HepG2 (cell line): ENCODE data around the gene TPRX1. TPM values are rescaled to one million over a fixed set of nuclear protein-coding genes. Genes with fewer than 3 reads are reported as not detected.

Experiments used
- ATAC-seq: fragments of 200-7000 bp; cut with Tn5 transposase; 3 replicates; pipeline ENCODE4 v1.9.1; 2020; ENCODE audit warnings: mild to moderate bottlenecking, moderate library complexity
- BruUV-seq: library from RNA; stranded (reverse); fragments of 400-500 nt; replicated peaks from 2 replicates; lab custom pipeline; 2021; lab: Mats Ljungman, UMichigan
- CTCF ChIA-PET: fragments of 300-600 bp; formaldehyde crosslinking; extraction: SDS; loops from one replicate; lab custom pipeline; 2021; ENCODE audit warnings: low total read pairs, inconsistent platforms, low intra/inter-chr PET ratio; lab: Yijun Ruan, JAX
- POLR2A ChIA-PET: fragments of 350-600 bp; sonication (Branson Sonifier 250); formaldehyde crosslinking; loops from one replicate; lab custom pipeline; 2020; ENCODE audit warnings: antibody characterized with exemption, inconsistent platforms; lab: Yijun Ruan, JAX
- DNase-seq: peaks from one replicate; pipeline ENCODE4 v3.0.0-alpha.2; 2015; ENCODE audit warnings: low spot score
- FAIRE-seq: peaks from 3 replicates; lab custom pipeline; 2011; peaks lifted over from hg19 to GRCh38; lab: Jason Lieb, UNC
- H2AFZ ChIP-seq: one replicate; pipeline ENCODE4 v1.6.1; 2011; ENCODE audit warnings: low read length, inconsistent platforms
- H3K27ac ChIP-seq: fragments of 300-600 bp; 3 replicates; pipeline ENCODE4 v1.8.0; 2011; ENCODE audit warnings: mixed run types, mild to moderate bottlenecking, mixed read lengths, low read length, inconsistent platforms; ENCODE audit not compliant: insufficient read depth; ENCODE audit errors: extremely low read length
- H3K27me3 ChIP-seq, 2 experiments: fragments of 200-600 bp in 1 of 2; 2 replicates in 1 of 2; 3 replicates in 1 of 2; pipeline versions ENCODE4 v1.6.0 to v1.8.0; 2011; ENCODE audit warnings: low read length in 2 of 2, mild to moderate bottlenecking in 2 of 2, moderate library complexity in 2 of 2, inconsistent platforms in 1 of 2; ENCODE audit not compliant: insufficient read depth in 2 of 2, control insufficient read depth in 1 of 2
- H3K36me3 ChIP-seq, 2 experiments: fragments of 200-600 bp in 1 of 2; replicated peaks in 1 of 2; 2 replicates in 1 of 2; 3 replicates in 1 of 2; pipeline versions ENCODE4 v1.5.1 to v1.8.0; 2011; ENCODE audit warnings: low read length in 2 of 2, inconsistent platforms in 1 of 2; ENCODE audit not compliant: insufficient read depth in 2 of 2, control insufficient read depth in 1 of 2
- H3K4me1 ChIP-seq: 2 replicates; pipeline ENCODE4 v1.5.1; 2012; ENCODE audit warnings: low read length, inconsistent platforms; ENCODE audit not compliant: insufficient read depth
- H3K4me2 ChIP-seq: 2 replicates; pipeline ENCODE4 v1.6.0; 2011; ENCODE audit warnings: low read depth, low read length, inconsistent platforms
- H3K4me3 ChIP-seq, 3 experiments: fragments of 200-600 bp in 1 of 3; sonication (generic), shearing (Covaris generic) in 1 of 3; replicated peaks in 1 of 3; 2 replicates each; pipeline ENCODE4 v1.5.1; 2011 to 2016; ENCODE audit warnings: low read length in 3 of 3, inconsistent platforms in 2 of 3, low read depth in 2 of 3, mild to moderate bottlenecking in 2 of 3, control low read depth in 1 of 3, mixed read lengths in 1 of 3; ENCODE audit not compliant: insufficient read depth in 1 of 3
- H3K79me2 ChIP-seq: one replicate; pipeline ENCODE4 v1.6.1; 2011; ENCODE audit warnings: low read length, inconsistent platforms; ENCODE audit not compliant: insufficient read depth
- H3K9ac ChIP-seq: 2 replicates; pipeline ENCODE4 v1.6.0; 2011; ENCODE audit warnings: mild to moderate bottlenecking, low read depth, low read length, inconsistent platforms; ENCODE audit not compliant: insufficient read depth
- H3K9me3 ChIP-seq: 2 replicates; pipeline ENCODE4 v1.5.1; 2012; ENCODE audit warnings: mild to moderate bottlenecking, low read length
- H4K20me1 ChIP-seq: 2 replicates; pipeline ENCODE4 v1.6.0; 2011; ENCODE audit warnings: inconsistent platforms, mild to moderate bottlenecking, low read length, moderate library complexity; ENCODE audit not compliant: insufficient read depth
- AGO2 ChIP-seq: fragments of 200-400 bp; formaldehyde crosslinking; optimal IDR thresholded peaks from 2 replicates; pipeline ENCODE3; 2017; ENCODE audit warnings: mild to moderate bottlenecking, low read depth, low read length, moderate library complexity
- IKZF4 ChIP-seq: sonication (generic); formaldehyde crosslinking; IDR thresholded peaks from 2 replicates; pipeline ENCODE4 v1.5.1; 2020; ENCODE audit warnings: borderline replicate concordance, mild to moderate bottlenecking, low read depth, missing genetic modification reagents; ENCODE audit errors: not compliant biosample characterization
- MTA1 ChIP-seq: sonication (generic); formaldehyde crosslinking; IDR thresholded peaks from 2 replicates; pipeline ENCODE4 v1.4.0; 2020; ENCODE audit warnings: missing genetic modification reagents, mild to moderate bottlenecking, borderline replicate concordance
- PAX8 ChIP-seq: sonication (generic); formaldehyde crosslinking; IDR thresholded peaks from 2 replicates; pipeline ENCODE4 v1.8.0; 2022; ENCODE audit warnings: mild to moderate bottlenecking, missing genetic modification reagents, borderline replicate concordance
- POLR2A ChIP-seq, 2 experiments: IDR thresholded peaks; 2 replicates each; pipeline ENCODE4 v1.6.1; 2011; ENCODE audit warnings: low read depth in 2 of 2, low read length in 2 of 2, mild to moderate bottlenecking in 1 of 2, moderate library complexity in 1 of 2; ENCODE audit not compliant: insufficient read depth in 1 of 2
- RBM22 ChIP-seq: fragments of 200-400 bp; formaldehyde crosslinking; optimal IDR thresholded peaks from 2 replicates; pipeline ENCODE3; 2017; ENCODE audit warnings: mild to moderate bottlenecking, low read length, moderate library complexity
- ZBTB38 ChIP-seq: sonication (generic); formaldehyde crosslinking; IDR thresholded peaks from 2 replicates; pipeline ENCODE4 v1.5.1; 2020; ENCODE audit warnings: mild to moderate bottlenecking, missing genetic modification reagents
- ZBTB7A ChIP-seq: sonication (generic); formaldehyde crosslinking; IDR thresholded peaks from 2 replicates; pipeline ENCODE4 v1.8.0; 2022; ENCODE audit warnings: mild to moderate bottlenecking, missing genetic modification reagents
- ZNF282 ChIP-seq: fragments of 450-650 bp; IDR thresholded peaks from 2 replicates; pipeline ENCODE4 v1.6.1; 2018; ENCODE audit not compliant: partially characterized antibody
- ZNF484 ChIP-seq: sonication (generic); formaldehyde crosslinking; IDR thresholded peaks from 2 replicates; pipeline ENCODE4 v1.5.1; 2020; ENCODE audit warnings: mild to moderate bottlenecking, low read depth, missing genetic modification reagents, borderline replicate concordance
- ZNF616 ChIP-seq: sonication (generic); formaldehyde crosslinking; IDR thresholded peaks from 2 replicates; pipeline ENCODE4 v1.5.0; 2020; ENCODE audit warnings: low read depth, mild to moderate bottlenecking, missing genetic modification reagents
- WGBS: methylation state at CpG from one replicate; pipeline ENCODE4 v1.1.6; 2017; ENCODE audit warnings: low lambda C conversion rate; 5-methylcytosine and 5-hydroxymethylcytosine counted together
- in situ Hi-C: cut with HindIII; loops from 2 replicates; pipeline ENCODE4 v1.10.0; 2017; ENCODE audit warnings: low pct_unique_long_range_greater_than_20kb; ENCODE audit not compliant: extremely low pct_ligation_motif_present
- intact Hi-C: fragments of 100-400 bp; cut with micrococcal nuclease; formaldehyde crosslinking; loops from one replicate; pipeline ENCODE4 v1.10.0; 2022; ENCODE audit not compliant: unreplicated experiment
- polyA plus RNA-seq, 8 experiments: library from polyadenylated mRNA; depleted of rRNA in 3 of 8; stranded (reverse) in 7 of 8; unstranded in 1 of 8; fragments of >200 nt; fragmentation: Illumina TruSeq in 4 of 8; extraction: Trizol in 4 of 8; gene quantifications; 2 replicates each; pipeline versions ENCODE4 v1.2.1 to v1.2.3, GENCODE V29; 2011 to 2016; ENCODE audit warnings: low read depth in 4 of 8, missing spikeins in 1 of 8, mixed read lengths in 1 of 8; ENCODE audit not compliant: insufficient read depth in 1 of 8
- total RNA-seq, 5 experiments: library from RNA; depleted of rRNA; stranded (reverse); fragments of >200 nt; fragmentation: Illumina TruSeq; extraction: Trizol; gene quantifications; 2 replicates each; pipeline ENCODE4 v1.2.3, GENCODE V29; 2016; ENCODE audit warnings: low read depth in 1 of 5
- TF ChIP-seq, protein P1 (sequence below): IDR thresholded peaks from 2 replicates; pipeline ENCODE4 v1.6.1; 2016; ENCODE audit warnings: missing biosample characterization, missing genetic modification reagents, low read depth

TPRX1 gene
- total and polyA plus RNA-seq, 2 of the 13 experiments (the other 11 are each of a cell fraction or from before 2014, with no cell fraction given): not detected

DNA sequence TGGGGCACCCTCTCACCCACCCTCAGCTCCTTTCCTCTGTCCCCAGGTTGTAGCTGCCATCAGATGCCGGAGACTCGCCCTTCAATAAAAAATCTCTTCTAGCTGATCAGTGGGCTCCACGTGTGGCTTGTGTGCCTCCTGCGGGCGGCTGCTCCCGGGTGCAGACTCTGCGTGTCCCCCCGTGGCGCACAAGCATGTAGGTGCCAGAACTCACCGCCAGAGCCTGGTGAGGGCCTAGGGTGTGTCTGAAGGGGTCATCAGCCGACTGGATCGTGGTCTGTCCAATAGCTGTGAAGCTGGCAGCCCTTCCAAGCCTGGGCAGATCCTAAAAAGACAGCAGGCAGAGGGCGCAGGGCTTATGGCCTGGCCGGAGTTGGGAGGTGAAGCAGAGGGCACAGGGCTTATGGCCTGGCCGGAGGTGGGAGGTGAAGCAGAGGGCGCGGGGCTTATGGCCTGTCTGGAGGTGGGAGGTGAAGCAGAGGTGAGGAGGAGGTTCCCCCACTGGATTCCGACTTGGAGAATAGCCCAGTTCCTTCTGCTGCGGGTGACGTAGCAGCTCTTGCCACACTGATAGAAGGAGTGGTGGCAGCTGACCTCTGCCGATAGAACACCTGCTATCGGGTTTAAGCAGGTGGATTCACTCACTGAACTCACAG is 47.3 kb downstream of the TPRX1 start:
- H3K4me3 ChIP-seq: no peak overlapping the region
- no peaks in the 10 kb centered on the region for H3K27me3 ChIP-seq
- no peak overlapping the region for H3K9ac ChIP-seq
- FAIRE-seq (no peak), ATAC-seq (peak; percentile 12), DNase-seq (no peak)
- ChIA-PET CTCF (no interaction called here), POLR2A (interaction anchor here (1.3 kb wide), 1 partner anchor 12 kb away, joined by 5 read pairs; the partner anchor contains the start of gene NOP53)
- 0 out of 2 replicates have a peak overlapping the region, but pooled peaks have one; percentile 15 for H3K4me2 ChIP-seq
- H3K79me2 ChIP-seq: no peaks in the 10 kb centered on the region
- H3K27ac ChIP-seq: no peak overlapping the region
- H2AFZ ChIP-seq: no peak overlapping the region
- TF ChIP-seq ZNF616 (CRISPR knock-in tag) (no peak), POLR2A (IDR thresholded peaks at IDR 0.05; ENCODE audit: insufficient read depth in 1 of 2, low read depth in 2 of 2, low read length in 2 of 2) (0 out of 4 replicates have a peak, but pooled peaks of 1 of the 2 experiments have one; percentile 29), MTA1 (no peak), ZNF282 (no peak), ZBTB38 (peak; percentile 68; the same call in 1 of the 2 replicates)
- TF ChIP-seq, protein P1, sequence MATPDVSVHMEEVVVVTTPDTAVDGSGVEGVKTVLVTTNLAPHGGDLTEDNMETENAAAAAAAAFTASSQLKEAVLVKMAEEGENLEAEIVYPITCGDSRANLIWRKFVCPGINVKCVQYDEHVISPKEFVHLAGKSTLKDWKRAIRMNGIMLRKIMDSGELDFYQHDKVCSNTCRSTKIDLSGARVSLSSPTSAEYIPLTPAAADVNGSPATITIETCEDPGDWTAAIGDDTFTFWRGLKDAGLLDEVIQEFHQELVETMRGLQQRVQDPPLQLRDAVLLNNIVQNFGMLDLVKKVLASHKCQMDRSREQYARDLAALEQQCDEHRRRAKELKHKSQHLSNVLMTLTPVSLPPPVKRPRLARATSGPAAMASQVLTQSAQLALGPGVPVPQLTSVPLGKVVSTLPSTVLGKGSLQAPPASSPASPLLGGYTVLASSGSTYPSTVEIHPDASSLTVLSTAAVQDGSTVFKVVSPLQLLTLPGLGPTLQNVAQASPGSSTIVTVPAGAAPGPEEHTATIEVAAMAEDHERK (CRISPR knock-in tag): no peak
- in situ Hi-C loops (no loop called here), intact Hi-C loops (no loop called here)
- peaks cover 28% of the 10 kb centered on the region for H3K4me1 ChIP-seq
- H4K20me1 ChIP-seq: 0 out of 2 replicates have a peak, but pooled peaks cover 5% of the 10 kb centered on the region
- 96% methylated on average over 18 of the region's 22 CpGs for WGBS
- no TSS peak for BruUV-seq
- H3K36me3 ChIP-seq: peaks cover 19 to 52% of the 10 kb centered on the region in 2 experiments; a peak in 4 of 5 replicates
- no peaks in the 10 kb centered on the region for H3K9me3 ChIP-seq

DNA sequence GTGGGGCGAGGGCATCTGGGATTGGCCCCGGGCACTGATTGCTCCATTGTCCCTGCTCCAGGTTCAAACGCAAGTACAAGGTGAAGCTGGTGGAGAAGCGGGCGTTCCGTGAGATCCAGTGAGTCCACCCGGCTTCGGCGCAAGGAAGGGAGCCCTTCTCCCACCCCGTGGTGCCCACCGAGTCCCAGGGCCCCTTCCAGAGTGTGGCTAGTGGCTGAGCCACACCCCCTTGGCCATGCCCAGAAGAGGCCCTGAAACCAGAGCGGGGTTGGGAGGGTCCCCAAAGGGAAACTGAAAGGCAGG is 47.8 kb downstream of the TPRX1 start:
- BruUV-seq: no TSS peak
- POLR2A ChIA-PET: interaction anchor here (1.1 kb wide), 1 partner anchor 11 kb away, joined by 4 read pairs; the partner anchor contains the start of gene NOP53
- no peak overlapping the region for H3K27ac ChIP-seq
- CTCF ChIA-PET: no interaction called here
- 0 out of 2 replicates have a peak, but pooled peaks cover 5% of the 10 kb centered on the region for H4K20me1 ChIP-seq
- DNase-seq: no peak
- ATAC-seq: no peak
- peaks cover 20 to 54% of the 10 kb centered on the region in 2 experiments; a peak in 4 of 5 replicates for H3K36me3 ChIP-seq
- H3K4me1 ChIP-seq: peaks cover 28% of the 10 kb centered on the region
- intact Hi-C loops (no loop called here), in situ Hi-C loops (no loop called here)
- FAIRE-seq: no peak
- WGBS: 98% methylated on average over 12 of the region's 12 CpGs
- H3K79me2 ChIP-seq: no peaks in the 10 kb centered on the region
- no peak overlapping the region for H3K9ac ChIP-seq
- no peak for TF ChIP-seq PAX8 (CRISPR knock-in tag)
- peak; percentile 30 for TF ChIP-seq AGO2
- no peak for TF ChIP-seq IKZF4 (CRISPR knock-in tag)
- peak; percentile 19 for TF ChIP-seq RBM22
- no peak for TF ChIP-seq ZNF484 (CRISPR knock-in tag)
- no peak for TF ChIP-seq ZBTB7A (CRISPR knock-in tag)
- H3K27me3 ChIP-seq: no peaks in the 10 kb centered on the region
- H3K9me3 ChIP-seq: no peaks in the 10 kb centered on the region
- H3K4me3 ChIP-seq: no peak overlapping the region
- H3K4me2 ChIP-seq: no peak overlapping the region
- no peak overlapping the region for H2AFZ ChIP-seq
